ENCODE results near the gene AKT2.

- TF ChIP-seq POLR2AphosphoS5 (IDR thresholded peaks at IDR 0.05; ENCODE audit: low read depth, low read length) (no peak), TAF1 (IDR thresholded peaks at IDR 0.05; ENCODE audit: borderline replicate concordance, low read depth, low read length) (no peak), POLR2A (IDR thresholded peaks at IDR 0.05; ENCODE audit: low read depth, low read length) (no peak)
These were observed 63.1 kb downstream of the AKT2 start for GRCh38 chr19:40221858-40222619.
